ENCODE data around the gene ZNF526.

The ZNF526 gene

DNA sequence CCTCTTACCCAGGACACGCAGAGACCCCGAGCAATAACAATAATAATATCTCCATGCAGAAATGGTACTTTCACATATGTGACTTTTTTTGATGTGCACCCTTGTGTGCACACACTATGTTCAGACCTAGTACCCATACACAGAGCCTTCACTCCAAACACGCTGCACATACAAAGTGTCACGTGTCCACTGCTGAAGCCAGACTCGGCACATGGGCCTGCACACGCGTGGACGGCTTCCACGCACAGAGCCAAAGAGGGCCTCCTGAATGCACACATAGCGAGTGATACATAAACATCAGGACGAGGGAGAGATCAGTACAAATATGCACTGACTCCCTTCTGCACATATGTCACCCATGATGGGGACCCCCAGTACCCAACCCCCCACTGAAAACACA, 45.9 kb upstream of the ZNF526 start:
- TF ChIP-seq SPI1 (IDR thresholded peaks at IDR 0.05; ENCODE audit: borderline replicate concordance, low read depth) = no peak
- TF ChIP-seq GABPA (IDR thresholded peaks at IDR 0.05; ENCODE audit: low read depth) = no peak
- TF ChIP-seq CTCF (IDR thresholded peaks at IDR 0.05; ENCODE audit: insufficient read depth, low read length) = no peak
- TF ChIP-seq POLR2AphosphoS5 (IDR thresholded peaks at IDR 0.05; ENCODE audit: low read depth) = no peak
- TF ChIP-seq, protein P1, sequence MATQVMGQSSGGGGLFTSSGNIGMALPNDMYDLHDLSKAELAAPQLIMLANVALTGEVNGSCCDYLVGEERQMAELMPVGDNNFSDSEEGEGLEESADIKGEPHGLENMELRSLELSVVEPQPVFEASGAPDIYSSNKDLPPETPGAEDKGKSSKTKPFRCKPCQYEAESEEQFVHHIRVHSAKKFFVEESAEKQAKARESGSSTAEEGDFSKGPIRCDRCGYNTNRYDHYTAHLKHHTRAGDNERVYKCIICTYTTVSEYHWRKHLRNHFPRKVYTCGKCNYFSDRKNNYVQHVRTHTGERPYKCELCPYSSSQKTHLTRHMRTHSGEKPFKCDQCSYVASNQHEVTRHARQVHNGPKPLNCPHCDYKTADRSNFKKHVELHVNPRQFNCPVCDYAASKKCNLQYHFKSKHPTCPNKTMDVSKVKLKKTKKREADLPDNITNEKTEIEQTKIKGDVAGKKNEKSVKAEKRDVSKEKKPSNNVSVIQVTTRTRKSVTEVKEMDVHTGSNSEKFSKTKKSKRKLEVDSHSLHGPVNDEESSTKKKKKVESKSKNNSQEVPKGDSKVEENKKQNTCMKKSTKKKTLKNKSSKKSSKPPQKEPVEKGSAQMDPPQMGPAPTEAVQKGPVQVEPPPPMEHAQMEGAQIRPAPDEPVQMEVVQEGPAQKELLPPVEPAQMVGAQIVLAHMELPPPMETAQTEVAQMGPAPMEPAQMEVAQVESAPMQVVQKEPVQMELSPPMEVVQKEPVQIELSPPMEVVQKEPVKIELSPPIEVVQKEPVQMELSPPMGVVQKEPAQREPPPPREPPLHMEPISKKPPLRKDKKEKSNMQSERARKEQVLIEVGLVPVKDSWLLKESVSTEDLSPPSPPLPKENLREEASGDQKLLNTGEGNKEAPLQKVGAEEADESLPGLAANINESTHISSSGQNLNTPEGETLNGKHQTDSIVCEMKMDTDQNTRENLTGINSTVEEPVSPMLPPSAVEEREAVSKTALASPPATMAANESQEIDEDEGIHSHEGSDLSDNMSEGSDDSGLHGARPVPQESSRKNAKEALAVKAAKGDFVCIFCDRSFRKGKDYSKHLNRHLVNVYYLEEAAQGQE (IDR thresholded peaks at IDR 0.05; ENCODE audit: insufficient replicate concordance, low read depth) = no peak
- Histone ChIP-seq H3K27ac (replicated peaks) (no peak overlapping the region), H3K27me3 (ENCODE audit: insufficient read depth, poor library complexity, severe bottlenecking) (peaks cover 37% of the 10 kb centered on the region), H3K4me3 (replicated peaks; ENCODE audit: insufficient read depth, low read length) (no peak overlapping the region)
- no peak for DNase-seq (ENCODE audit: low read depth in 1 of 2, low spot score in 1 of 2)

- TF ChIP-seq CTCF (IDR thresholded peaks at IDR 0.05; ENCODE audit: insufficient read depth, low read length) (no peak), SPI1 (IDR thresholded peaks at IDR 0.05; ENCODE audit: borderline replicate concordance, low read depth) (no peak), GABPA (IDR thresholded peaks at IDR 0.05; ENCODE audit: low read depth) (no peak), POLR2AphosphoS5 (IDR thresholded peaks at IDR 0.05; ENCODE audit: low read depth) (no peak)
- TF ChIP-seq, protein P1 (IDR thresholded peaks at IDR 0.05; ENCODE audit: insufficient replicate concordance, low read depth) = no peak
- no peak for DNase-seq (ENCODE audit: low read depth in 1 of 2, low spot score in 1 of 2)
- H3K27me3 ChIP-seq (ENCODE audit: insufficient read depth, poor library complexity, severe bottlenecking) = peaks cover 38% of the 10 kb centered on the region
- H3K4me3 ChIP-seq (replicated peaks; ENCODE audit: insufficient read depth, low read length) = no peak overlapping the region
- no peak overlapping the region for H3K27ac ChIP-seq (replicated peaks)
Measured at GRCh38 chr19:42174958-42175734, 45.0 kb upstream of the ZNF526 start.

DNA sequence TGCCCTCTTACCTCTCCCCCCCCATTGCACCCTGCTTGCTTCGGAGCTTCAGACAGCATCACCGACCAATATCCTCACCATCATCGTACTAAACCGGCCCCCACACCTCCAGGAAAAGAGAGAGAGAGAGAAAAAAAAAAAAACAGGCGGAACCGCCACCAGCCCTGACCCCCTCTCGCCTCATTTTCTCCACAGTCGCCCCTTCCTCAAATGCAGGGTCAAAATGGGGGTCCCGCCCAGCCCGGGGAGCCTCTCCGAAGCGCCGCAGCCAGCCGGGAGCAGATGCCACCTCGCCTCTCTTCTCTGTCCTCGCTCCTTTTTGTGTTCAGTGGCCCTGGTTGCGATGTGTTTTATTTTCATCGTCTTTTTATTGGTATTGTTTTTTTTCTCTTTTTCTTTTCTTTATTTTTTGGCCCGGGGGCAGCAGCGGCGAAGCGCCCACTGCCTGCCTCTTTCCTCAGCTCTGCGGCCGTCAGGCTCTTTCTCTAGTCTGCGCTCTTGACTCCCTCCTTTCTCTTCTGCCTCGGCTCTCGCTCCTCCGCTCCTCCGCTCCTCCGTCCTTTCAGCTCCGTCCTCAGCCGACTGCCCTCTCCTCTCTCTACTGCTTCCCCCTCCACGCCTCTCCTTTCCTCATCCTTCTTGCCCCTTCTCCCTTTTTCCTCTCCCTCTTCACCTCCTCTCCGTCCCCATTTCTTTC, 44.0 kb upstream of the ZNF526 start:
- DNase-seq (ENCODE audit: low read depth in 1 of 2, low spot score in 1 of 2) = no peak
- peaks cover 38% of the 10 kb centered on the region for H3K27me3 ChIP-seq (ENCODE audit: insufficient read depth, poor library complexity, severe bottlenecking)
- H3K4me3 ChIP-seq (replicated peaks; ENCODE audit: insufficient read depth, low read length) = peak overlapping the region; percentile 36
- TF ChIP-seq, protein P1 (IDR thresholded peaks at IDR 0.05; ENCODE audit: insufficient replicate concordance, low read depth) = no peak
- TF ChIP-seq GABPA (IDR thresholded peaks at IDR 0.05; ENCODE audit: low read depth) (no peak), SPI1 (IDR thresholded peaks at IDR 0.05; ENCODE audit: borderline replicate concordance, low read depth) (no peak)
- no peak overlapping the region for H3K27ac ChIP-seq (replicated peaks)
